Measurements from ENCODE around the gene RFXANK.

The RFXANK gene

DNA sequence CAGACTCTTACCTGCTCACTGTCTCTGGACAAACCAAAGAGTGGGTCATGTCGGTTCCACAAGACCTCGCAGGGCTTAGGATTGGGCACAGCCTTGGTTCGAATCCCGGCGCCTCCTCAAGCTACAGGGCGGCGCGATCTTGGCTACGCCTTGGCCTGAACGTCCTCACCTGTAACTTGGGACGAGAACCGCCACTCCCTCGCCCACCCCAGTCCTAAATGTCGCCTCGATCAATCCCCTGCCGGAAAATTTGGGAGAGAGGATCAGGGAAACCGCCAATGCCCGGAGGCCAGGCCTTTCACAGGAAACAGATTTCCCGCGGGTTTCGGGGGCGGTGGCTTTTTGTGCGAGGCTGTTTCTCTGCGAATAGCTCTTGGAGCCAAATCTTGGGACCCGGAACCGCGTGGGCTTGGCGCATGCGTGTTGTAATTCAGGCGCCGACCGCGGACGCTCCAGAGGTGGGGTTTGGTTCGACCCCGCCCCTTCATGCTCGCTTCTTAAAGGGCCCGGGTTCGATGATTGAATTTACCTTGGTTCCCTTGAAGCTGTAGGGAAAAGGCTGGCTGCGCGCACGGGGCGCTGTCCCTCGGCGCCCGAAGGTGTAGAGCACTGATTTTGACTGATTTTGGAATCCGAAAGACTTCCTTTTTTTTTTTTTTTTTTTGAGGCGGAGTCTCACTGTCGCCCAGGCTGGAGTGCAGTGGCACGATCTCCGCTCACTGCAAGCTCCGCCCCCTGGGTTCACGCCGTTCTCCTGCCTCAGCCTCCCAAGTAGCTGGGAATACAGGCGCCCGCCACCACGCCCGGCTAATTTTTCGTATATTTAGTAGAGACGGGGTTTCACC, 11.2 kb downstream of the RFXANK start, which contains the start of gene NR2C2AP (continued):
- TF ChIP-seq, protein P1, sequence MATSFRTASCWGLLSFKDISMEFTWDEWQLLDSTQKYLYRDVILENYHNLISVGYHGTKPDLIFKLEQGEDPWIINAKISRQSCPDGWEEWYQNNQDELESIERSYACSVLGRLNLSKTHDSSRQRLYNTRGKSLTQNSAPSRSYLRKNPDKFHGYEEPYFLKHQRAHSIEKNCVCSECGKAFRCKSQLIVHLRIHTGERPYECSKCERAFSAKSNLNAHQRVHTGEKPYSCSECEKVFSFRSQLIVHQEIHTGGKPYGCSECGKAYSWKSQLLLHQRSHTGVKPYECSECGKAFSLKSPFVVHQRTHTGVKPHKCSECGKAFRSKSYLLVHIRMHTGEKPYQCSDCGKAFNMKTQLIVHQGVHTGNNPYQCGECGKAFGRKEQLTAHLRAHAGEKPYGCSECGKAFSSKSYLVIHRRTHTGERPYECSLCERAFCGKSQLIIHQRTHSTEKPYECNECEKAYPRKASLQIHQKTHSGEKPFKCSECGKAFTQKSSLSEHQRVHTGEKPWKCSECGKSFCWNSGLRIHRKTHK (tag by site-specific recombination; IDR thresholded peaks at IDR 0.05): no peak
- TF ChIP-seq ZFP3 (tag by site-specific recombination; IDR thresholded peaks at IDR 0.05; ENCODE audit: low read depth) (no peak), YY1 (tag by site-specific recombination; IDR thresholded peaks at IDR 0.05) (no peak), ZNF2 (tag by site-specific recombination; IDR thresholded peaks at IDR 0.05) (peak; percentile 50; the same call in 1 of the 2 replicates), ZNF837 (tag by site-specific recombination; IDR thresholded peaks at IDR 0.05) (no peak), ZBTB21 (tag by site-specific recombination; IDR thresholded peaks at IDR 0.05) (no peak), BCL11B (tag by site-specific recombination; IDR thresholded peaks at IDR 0.05; ENCODE audit: low read depth) (no peak), ZNF629 (tag by site-specific recombination; IDR thresholded peaks at IDR 0.05) (no peak; the same call in 1 of the 2 replicates), OVOL3 (tag by site-specific recombination; IDR thresholded peaks at IDR 0.05) (no peak), ZNF530 (tag by site-specific recombination; IDR thresholded peaks at IDR 0.05; ENCODE audit: low read depth) (no peak), BCL11A (tag by site-specific recombination; IDR thresholded peaks at IDR 0.05; ENCODE audit: low read depth) (no peak), ZNF433 (tag by site-specific recombination; IDR thresholded peaks at IDR 0.05; ENCODE audit: low read depth) (no peak), MZF1 (tag by site-specific recombination; IDR thresholded peaks at IDR 0.05; ENCODE audit: borderline replicate concordance) (no peak), ZNF747 (tag by site-specific recombination; IDR thresholded peaks at IDR 0.05) (no peak), ZNF391 (tag by site-specific recombination; IDR thresholded peaks at IDR 0.05; ENCODE audit: borderline replicate concordance, low read depth) (no peak), ZNF341 (tag by site-specific recombination; IDR thresholded peaks at IDR 0.05; ENCODE audit: low read depth) (peak; percentile 86), ZNF302 (tag by site-specific recombination; IDR thresholded peaks at IDR 0.05; ENCODE audit: low read depth) (no peak), KLF8 (tag by site-specific recombination; IDR thresholded peaks at IDR 0.05) (no peak), ZNF561 (tag by site-specific recombination; IDR thresholded peaks at IDR 0.05; ENCODE audit: borderline replicate concordance) (0 out of 2 replicates have a peak, but pooled peaks have one; percentile 29), ZNF311 (tag by site-specific recombination; IDR thresholded peaks at IDR 0.05; ENCODE audit: borderline replicate concordance) (no peak), ZNF571 (tag by site-specific recombination; IDR thresholded peaks at IDR 0.05) (no peak), TCF7L2 (IDR thresholded peaks at IDR 0.05; ENCODE audit: borderline replicate concordance, low read depth, low read length) (no peak), KLF16 (tag by site-specific recombination; IDR thresholded peaks at IDR 0.05) (peak; percentile 63; the same call in 1 of the 2 replicates), ZFP37 (tag by site-specific recombination; IDR thresholded peaks at IDR 0.05) (no peak)
- TF ChIP-seq, protein P2, sequence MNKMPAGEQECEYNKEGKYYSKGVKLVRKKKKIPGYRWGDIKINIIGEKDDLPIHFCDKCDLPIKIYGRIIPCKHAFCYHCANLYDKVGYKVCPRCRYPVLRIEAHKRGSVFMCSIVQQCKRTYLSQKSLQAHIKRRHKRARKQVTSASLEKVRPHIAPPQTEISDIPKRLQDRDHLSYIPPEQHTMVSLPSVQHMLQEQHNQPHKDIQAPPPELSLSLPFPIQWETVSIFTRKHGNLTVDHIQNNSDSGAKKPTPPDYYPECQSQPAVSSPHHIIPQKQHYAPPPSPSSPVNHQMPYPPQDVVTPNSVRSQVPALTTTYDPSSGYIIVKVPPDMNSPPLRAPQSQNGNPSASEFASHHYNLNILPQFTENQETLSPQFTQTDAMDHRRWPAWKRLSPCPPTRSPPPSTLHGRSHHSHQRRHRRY (tag by site-specific recombination; IDR thresholded peaks at IDR 0.05): no peak
- TF ChIP-seq, protein P3, sequence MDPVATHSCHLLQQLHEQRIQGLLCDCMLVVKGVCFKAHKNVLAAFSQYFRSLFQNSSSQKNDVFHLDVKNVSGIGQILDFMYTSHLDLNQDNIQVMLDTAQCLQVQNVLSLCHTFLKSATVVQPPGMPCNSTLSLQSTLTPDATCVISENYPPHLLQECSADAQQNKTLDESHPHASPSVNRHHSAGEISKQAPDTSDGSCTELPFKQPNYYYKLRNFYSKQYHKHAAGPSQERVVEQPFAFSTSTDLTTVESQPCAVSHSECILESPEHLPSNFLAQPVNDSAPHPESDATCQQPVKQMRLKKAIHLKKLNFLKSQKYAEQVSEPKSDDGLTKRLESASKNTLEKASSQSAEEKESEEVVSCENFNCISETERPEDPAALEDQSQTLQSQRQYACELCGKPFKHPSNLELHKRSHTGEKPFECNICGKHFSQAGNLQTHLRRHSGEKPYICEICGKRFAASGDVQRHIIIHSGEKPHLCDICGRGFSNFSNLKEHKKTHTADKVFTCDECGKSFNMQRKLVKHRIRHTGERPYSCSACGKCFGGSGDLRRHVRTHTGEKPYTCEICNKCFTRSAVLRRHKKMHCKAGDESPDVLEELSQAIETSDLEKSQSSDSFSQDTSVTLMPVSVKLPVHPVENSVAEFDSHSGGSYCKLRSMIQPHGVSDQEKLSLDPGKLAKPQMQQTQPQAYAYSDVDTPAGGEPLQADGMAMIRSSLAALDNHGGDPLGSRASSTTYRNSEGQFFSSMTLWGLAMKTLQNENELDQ (tag by site-specific recombination; IDR thresholded peaks at IDR 0.05; ENCODE audit: low read depth): no peak
- TF ChIP-seq, protein P4, sequence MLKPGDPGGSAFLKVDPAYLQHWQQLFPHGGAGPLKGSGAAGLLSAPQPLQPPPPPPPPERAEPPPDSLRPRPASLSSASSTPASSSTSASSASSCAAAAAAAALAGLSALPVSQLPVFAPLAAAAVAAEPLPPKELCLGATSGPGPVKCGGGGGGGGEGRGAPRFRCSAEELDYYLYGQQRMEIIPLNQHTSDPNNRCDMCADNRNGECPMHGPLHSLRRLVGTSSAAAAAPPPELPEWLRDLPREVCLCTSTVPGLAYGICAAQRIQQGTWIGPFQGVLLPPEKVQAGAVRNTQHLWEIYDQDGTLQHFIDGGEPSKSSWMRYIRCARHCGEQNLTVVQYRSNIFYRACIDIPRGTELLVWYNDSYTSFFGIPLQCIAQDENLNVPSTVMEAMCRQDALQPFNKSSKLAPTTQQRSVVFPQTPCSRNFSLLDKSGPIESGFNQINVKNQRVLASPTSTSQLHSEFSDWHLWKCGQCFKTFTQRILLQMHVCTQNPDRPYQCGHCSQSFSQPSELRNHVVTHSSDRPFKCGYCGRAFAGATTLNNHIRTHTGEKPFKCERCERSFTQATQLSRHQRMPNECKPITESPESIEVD (tag by site-specific recombination; IDR thresholded peaks at IDR 0.05): no peak
- TF ChIP-seq, protein P5, sequence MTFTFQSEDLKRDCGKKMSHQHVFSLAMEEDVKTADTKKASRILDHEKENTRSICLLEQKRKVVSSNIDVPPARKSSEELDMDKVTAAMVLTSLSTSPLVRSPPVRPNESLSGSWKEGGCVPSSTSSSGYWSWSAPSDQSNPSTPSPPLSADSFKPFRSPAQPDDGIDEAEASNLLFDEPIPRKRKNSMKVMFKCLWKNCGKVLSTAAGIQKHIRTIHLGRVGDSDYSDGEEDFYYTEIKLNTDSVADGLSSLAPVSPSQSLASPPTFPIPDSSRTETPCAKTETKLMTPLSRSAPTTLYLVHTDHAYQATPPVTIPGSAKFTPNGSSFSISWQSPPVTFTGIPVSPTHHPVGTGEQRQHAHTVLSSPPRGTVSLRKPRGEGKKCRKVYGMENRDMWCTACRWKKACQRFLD (tag by site-specific recombination; IDR thresholded peaks at IDR 0.05): no peak

Measured in HEK293 (cell line).